Thoracic aorta (tissue), 2 donors: ENCODE measurements around the gene ZNF74. TPM values are rescaled to one million over a fixed set of nuclear protein-coding genes. Genes with fewer than 3 reads are reported as not detected.
"Not testable (repeated sequence)": the region's sequence is repeated elsewhere in the genome, so short reads cannot be mapped to it uniquely, and the experiment has no call there.

ENCODE experiments used
- ATAC-seq: fragments of 150-250 bp; one replicate; pipeline ENCODE4 v1.8.0; 2017; ENCODE audit warnings: low read depth; ENCODE audit not compliant: insufficient number of reproducible peaks, low FRiP score
- DNase-seq: peaks from one replicate; pipeline ENCODE4 v3.0.0-alpha.2; 2020; ENCODE audit warnings: low spot score
- H3K27ac ChIP-seq, 2 donors: fragments of 200-600 bp; sonication (generic); 1 replicate in 1 of 2; 2 replicates in 1 of 2; pipeline ENCODE4 v1.5.1; 2016; ENCODE audit warnings: mild to moderate bottlenecking in 2 of 2, moderate library complexity in 2 of 2
- H3K27me3 ChIP-seq: fragments of 200-600 bp; sonication (generic); replicated peaks from 2 replicates; pipeline ENCODE4 v1.6.0; 2016; ENCODE audit warnings: mild to moderate bottlenecking; ENCODE audit not compliant: insufficient read depth
- H3K36me3 ChIP-seq: fragments of 200-600 bp; sonication (generic); one replicate; pipeline ENCODE4 v1.5.1; 2016
- H3K4me1 ChIP-seq, 2 donors: fragments of 200-600 bp; sonication (generic); 1 replicate in 1 of 2; 2 replicates in 1 of 2; pipeline versions ENCODE4 v1.5.1 to v1.6.0; 2016; ENCODE audit warnings: low read depth in 2 of 2, mild to moderate bottlenecking in 1 of 2; ENCODE audit not compliant: control insufficient read depth in 1 of 2
- H3K4me3 ChIP-seq: fragments of 200-600 bp; sonication (generic); 2 replicates; pipeline ENCODE4 v1.5.1; 2016; ENCODE audit warnings: mild to moderate bottlenecking
- H3K9me3 ChIP-seq: fragments of 200-600 bp; sonication (generic); 2 replicates; pipeline ENCODE4 v1.5.1; 2016
- total RNA-seq, 2 donors: library from RNA; depleted of rRNA; stranded (reverse); fragments of >200 nt; gene quantifications; one replicate each; pipeline versions ENCODE4 v1.1.0 to v1.2.3, GENCODE V29; 2016
- TF ChIP-seq, protein P1 (sequence below): fragments of 200-600 bp; sonication (generic); IDR thresholded peaks from one replicate; pipeline ENCODE4 v1.5.1; 2019; ENCODE audit warnings: antibody characterized with exemption

Gene ZNF74
- total RNA-seq, 2 donors from 2014 or later: 8.5 to 13.8 TPM

DNA sequence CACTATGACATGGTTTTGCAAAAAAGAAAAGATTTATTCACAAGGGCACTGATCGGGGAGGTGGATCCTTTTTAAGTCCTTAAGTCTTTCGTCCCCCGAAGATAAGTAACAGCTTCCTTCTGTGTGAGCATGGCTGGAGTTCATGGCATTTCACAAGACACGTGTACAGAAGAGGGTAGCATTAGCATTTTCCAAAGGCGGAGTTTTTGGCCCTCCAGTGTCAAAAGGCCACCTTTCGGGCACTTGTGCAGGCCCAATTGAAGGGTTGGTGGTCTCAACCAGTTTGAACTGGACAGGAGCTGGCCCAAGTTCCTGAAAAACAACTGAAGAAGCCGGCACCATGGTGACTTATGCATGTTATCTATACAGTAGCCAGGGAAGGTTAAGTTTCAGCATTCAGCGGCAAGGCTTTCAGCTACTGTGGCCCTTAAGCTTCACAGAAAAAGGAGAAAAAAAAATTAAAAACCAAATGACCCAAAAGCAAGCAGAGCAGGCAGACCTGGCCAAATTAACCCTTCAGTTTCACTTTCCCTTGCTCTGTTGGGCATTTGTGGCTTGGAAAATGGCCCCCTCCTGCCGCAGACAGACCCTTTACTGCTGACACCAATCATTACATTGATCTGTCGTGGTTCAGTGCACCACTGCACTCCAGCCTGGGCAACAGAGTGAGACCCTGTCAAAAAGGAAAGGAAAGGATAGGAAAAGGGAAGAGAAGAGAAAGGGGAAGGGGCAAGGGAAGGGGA, 18.7 kb downstream of the ZNF74 start:
- H3K4me1 ChIP-seq: no peaks in the 10 kb centered on the region
- DNase-seq (no peak), ATAC-seq (no peak)
- TF ChIP-seq, protein P1, sequence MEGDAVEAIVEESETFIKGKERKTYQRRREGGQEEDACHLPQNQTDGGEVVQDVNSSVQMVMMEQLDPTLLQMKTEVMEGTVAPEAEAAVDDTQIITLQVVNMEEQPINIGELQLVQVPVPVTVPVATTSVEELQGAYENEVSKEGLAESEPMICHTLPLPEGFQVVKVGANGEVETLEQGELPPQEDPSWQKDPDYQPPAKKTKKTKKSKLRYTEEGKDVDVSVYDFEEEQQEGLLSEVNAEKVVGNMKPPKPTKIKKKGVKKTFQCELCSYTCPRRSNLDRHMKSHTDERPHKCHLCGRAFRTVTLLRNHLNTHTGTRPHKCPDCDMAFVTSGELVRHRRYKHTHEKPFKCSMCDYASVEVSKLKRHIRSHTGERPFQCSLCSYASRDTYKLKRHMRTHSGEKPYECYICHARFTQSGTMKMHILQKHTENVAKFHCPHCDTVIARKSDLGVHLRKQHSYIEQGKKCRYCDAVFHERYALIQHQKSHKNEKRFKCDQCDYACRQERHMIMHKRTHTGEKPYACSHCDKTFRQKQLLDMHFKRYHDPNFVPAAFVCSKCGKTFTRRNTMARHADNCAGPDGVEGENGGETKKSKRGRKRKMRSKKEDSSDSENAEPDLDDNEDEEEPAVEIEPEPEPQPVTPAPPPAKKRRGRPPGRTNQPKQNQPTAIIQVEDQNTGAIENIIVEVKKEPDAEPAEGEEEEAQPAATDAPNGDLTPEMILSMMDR: no peak
- H3K4me3 ChIP-seq: no peak overlapping the region
- no peak overlapping the region for H3K27ac ChIP-seq
- H3K27me3 ChIP-seq: no peaks in the 10 kb centered on the region
- no peaks in the 10 kb centered on the region for H3K9me3 ChIP-seq
- no peaks in the 10 kb centered on the region for H3K36me3 ChIP-seq

DNA sequence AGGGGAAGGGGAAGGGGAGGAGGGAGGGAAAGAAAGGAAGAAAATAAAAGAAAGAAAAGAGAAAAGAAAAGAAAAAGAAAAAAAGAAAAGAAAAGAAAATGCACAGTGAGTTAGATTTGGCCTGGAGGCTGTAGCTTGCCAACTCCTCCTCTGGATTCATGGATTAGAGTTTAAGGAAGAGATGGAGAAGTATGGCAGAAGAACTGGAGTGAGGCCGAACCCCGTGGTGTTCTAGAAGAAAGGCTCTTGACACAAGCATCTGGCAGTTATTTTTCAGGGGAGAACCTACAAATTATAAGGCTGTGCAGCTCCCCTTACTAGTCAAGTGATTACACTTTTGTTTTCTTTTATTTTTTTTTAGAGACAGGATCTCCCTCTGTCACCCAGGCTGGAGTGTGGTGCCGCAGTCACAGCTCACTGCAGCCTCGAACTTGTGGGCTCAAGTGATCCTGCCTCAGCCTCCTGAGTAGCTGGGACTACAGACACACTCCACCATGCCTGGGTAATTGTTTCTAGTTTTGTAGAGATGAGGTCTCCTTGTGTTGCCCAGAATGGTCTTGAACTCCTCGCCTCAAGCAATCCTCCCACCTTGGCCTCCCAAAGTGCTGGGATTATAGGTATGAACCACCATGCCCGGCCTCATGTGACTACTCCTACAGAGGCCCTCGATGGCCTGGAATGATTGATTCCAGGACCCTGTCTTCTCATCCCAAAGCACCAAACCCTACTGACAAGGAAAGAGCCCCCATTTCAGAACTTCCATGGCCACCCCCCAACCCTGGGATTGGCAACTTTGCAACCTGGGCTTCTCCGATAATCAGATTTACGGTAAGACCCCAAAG, 19.5 kb downstream of the ZNF74 start:
- Histone ChIP-seq H3K27ac (no peak overlapping the region), H3K4me3 (no peak overlapping the region), H3K27me3 (no peaks in the 10 kb centered on the region), H3K36me3 (no peaks in the 10 kb centered on the region), H3K4me1 (peaks cover 0 to 2% of the 10 kb centered on the region in 2 donors), H3K9me3 (no peaks in the 10 kb centered on the region)
- TF ChIP-seq, protein P1: no peak
- ATAC-seq: no peak
- DNase-seq: no peak

DNA sequence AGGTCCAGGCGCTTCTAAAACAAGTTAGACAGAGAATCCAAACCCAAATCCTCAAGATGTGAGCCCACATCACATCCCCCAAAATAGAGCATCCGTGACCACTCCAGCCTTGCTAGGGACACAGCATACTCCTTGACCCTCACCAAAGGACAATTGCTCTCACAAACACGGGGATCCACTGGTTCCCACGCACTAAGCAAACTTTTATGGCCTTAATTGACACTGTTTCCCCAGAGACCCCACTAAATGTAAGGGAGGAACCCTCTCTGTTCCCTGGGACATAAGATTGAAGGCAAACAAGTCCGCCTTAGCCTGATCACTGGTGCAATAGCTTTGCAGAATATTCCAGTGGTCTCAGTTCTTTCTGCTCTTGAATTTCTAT, 20.1 kb downstream of the ZNF74 start:
- H3K36me3 ChIP-seq: no peaks in the 10 kb centered on the region
- no peak overlapping the region for H3K27ac ChIP-seq
- H3K4me1 ChIP-seq: peaks cover 0 to 6% of the 10 kb centered on the region in 2 donors
- H3K9me3 ChIP-seq: no peaks in the 10 kb centered on the region
- DNase-seq (no peak), ATAC-seq (no peak)
- no peaks in the 10 kb centered on the region for H3K27me3 ChIP-seq
- no peak overlapping the region for H3K4me3 ChIP-seq
- TF ChIP-seq, protein P1: no peak

DNA sequence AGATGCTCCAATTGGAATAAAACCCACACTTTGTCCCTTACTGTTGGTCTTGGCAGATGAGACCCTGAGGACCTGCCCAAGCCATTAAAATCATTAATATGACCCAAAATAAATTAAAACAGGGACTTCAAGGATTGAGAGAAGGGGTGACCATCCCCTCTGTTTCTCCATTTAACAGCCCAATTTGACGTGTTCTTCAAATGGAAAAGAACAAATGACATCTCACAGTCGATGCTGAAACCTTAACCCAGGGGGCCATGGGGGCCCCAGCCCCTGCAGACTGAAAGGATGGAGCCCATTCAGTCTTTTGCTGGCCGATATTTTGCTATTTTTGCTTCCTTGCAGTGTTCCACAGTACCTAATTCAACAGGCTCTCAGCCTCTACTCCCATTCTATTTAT, 20.5 kb downstream of the ZNF74 start:
- DNase-seq: no peak
- no peak overlapping the region for H3K4me3 ChIP-seq
- H3K36me3 ChIP-seq: no peaks in the 10 kb centered on the region
- TF ChIP-seq, protein P1: no peak
- no peak for ATAC-seq
- H3K27ac ChIP-seq: no peak overlapping the region
- H3K27me3 ChIP-seq: no peaks in the 10 kb centered on the region
- peaks cover 0 to 6% of the 10 kb centered on the region in 2 donors for H3K4me1 ChIP-seq
- H3K9me3 ChIP-seq: no peaks in the 10 kb centered on the region

DNA sequence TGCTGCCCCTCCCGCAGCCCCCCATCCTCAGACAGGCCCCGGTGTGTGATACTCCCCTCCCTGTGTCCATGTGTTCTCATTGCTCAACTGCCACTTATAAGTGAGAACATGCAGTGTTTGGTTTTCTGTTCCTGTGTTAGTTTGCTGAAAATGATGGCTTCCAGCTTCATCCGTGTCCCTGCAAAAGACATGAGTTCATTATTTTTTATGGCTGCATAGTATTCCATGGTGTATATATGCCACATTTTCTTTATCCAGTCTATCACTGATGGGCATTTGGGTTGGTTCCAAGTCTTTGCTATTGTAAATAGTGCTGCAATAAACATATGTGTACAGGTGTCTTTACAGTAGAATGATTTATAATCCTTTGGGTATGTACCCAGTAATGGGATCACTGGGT, 21.3 kb downstream of the ZNF74 start:
- not testable (repeated sequence) for H3K36me3 ChIP-seq, H3K27me3 ChIP-seq, ATAC-seq, H3K9me3 ChIP-seq, H3K4me1 ChIP-seq, DNase-seq, H3K4me3 ChIP-seq, H3K27ac ChIP-seq

DNA sequence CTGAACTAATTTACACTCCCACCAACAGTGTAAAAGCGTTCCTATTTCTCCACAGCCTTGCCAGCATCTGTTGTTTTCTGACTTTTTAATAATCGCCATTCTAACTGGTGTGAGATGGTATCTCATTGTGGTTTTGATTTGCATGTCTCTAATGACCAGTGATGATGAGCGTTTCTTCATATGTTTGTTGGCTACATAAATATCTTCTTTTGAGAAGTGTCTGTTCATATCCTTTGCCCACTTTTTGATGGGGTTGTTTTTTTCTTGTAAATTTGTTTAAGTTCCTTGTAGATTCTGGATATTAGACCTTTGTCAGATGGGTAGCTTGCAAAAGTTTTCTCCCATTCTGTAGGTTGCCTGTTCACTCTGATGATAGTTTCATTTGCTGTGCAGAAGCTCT, 21.7 kb downstream of the ZNF74 start:
- not testable (repeated sequence) for ATAC-seq, H3K9me3 ChIP-seq, H3K4me3 ChIP-seq, H3K27ac ChIP-seq, H3K36me3 ChIP-seq, DNase-seq, H3K27me3 ChIP-seq, H3K4me1 ChIP-seq
